Ovary (tissue), 10 donors: ENCODE results near the gene IL22RA2. TPM values are rescaled to one million over a fixed set of nuclear protein-coding genes. Genes with fewer than 3 reads are reported as not detected.

ENCODE experiments used
- DNase-seq, 5 donors: peaks; one replicate each; pipeline ENCODE4 v3.0.0-alpha.2; 2019 to 2020
- H3K27ac ChIP-seq, 2 donors: fragments of 200-600 bp; one replicate each; pipeline versions ENCODE4 v1.5.1 to v1.8.0; 2019 to 2022
- H3K27me3 ChIP-seq: fragments of 200-600 bp; one replicate; pipeline ENCODE4 v1.8.0; 2022
- H3K36me3 ChIP-seq: fragments of 200-600 bp; sonication (generic); one replicate; pipeline ENCODE4 v1.5.1; 2019
- H3K4me1 ChIP-seq: one replicate; pipeline ENCODE4 v1.8.1; 2013; ENCODE audit warnings: mild to moderate bottlenecking, moderate library complexity; ENCODE audit not compliant: insufficient read depth
- H3K4me3 ChIP-seq: fragments of 200-600 bp; sonication (generic); one replicate; pipeline ENCODE4 v1.5.1; 2017
- H3K9me3 ChIP-seq, 2 donors: fragments of 200-600 bp in 1 of 2; sonication (generic) in 1 of 2; one replicate each; pipeline versions ENCODE4 v1.5.1 to v1.8.1; 2013 to 2019; ENCODE audit warnings: mild to moderate bottlenecking in 1 of 2, moderate library complexity in 1 of 2
- CTCF ChIP-seq, 3 donors: fragments of 450-650 bp in 2 of 3; fragments of 200-600 bp in 1 of 3; IDR thresholded peaks; one replicate each; pipeline versions ENCODE4 v1.5.1 to v1.8.0; 2016 to 2022; ENCODE audit warnings: antibody characterized with exemption in 3 of 3, mild to moderate bottlenecking in 1 of 3
- EP300 ChIP-seq: sonication (generic); formaldehyde crosslinking; IDR thresholded peaks from one replicate; pipeline ENCODE4 v1.6.1; 2017; ENCODE audit warnings: antibody characterized with exemption
- POLR2A ChIP-seq: fragments of 450-650 bp; IDR thresholded peaks from one replicate; pipeline ENCODE4 v1.6.1; 2017; ENCODE audit warnings: antibody characterized with exemption, mild to moderate bottlenecking, moderate library complexity
- WGBS, 3 donors: extraction: QIAGEN DNeasy Blood & Tissue Kit in 1 of 3; methylation state at CpG; one replicate each; pipeline versions ENCODE4 v1.1.5 to v1.1.7; 2013 to 2017; 5-methylcytosine and 5-hydroxymethylcytosine counted together
- intact Hi-C, 4 donors: fragments of 100-400 bp; cut with DNase I; formaldehyde crosslinking; loops; one replicate each; pipeline versions ENCODE4 v1.11.0 to v1.15.1; 2022 to 2023
- long read RNA-seq, 3 donors: library from polyadenylated mRNA in 2 of 3; unstranded in 2 of 3; transcript quantifications; one replicate each; pipeline ENCODE4 v2.0.0 and lab custom pipeline, GENCODE V29; 2021 to 2026
- polyA plus RNA-seq, 2 donors: library from polyadenylated mRNA; stranded (reverse); fragments of 200-250 nt in 1 of 2; fragments of 350-450 nt in 1 of 2; fragmentation: Illumina TruSeq in 1 of 2; extraction: RNeasy Lipid Tissue Mini Kit (QIAGEN cat#74804) in 1 of 2; gene quantifications; one replicate each; pipeline ENCODE4 v1.2.3, GENCODE V29; 2013 to 2014
- total RNA-seq, 7 donors: library from RNA; depleted of rRNA in 2 of 7; stranded (reverse); fragments of >200 nt in 2 of 7; fragmentation: NEBNext Ultra II Directional in 3 of 7; extraction: Animal tissue kit (Norgen Biotek cat#: 25700) in 3 of 7; gene quantifications; one replicate each; pipeline versions ENCODE4 v1.1.0 to v1.2.4, GENCODE V29; 2016 to 2023
- donor health status: DM: no; HTN: no; CAD: no; lungs with moderate emphysema.
- donor health status: DM: no; HTN: no; CAD: no.
- donor health status: Bipolar disorder and iron deficiency.
- donor health status: DM: yes; HTN: yes; CAD: no.
- donor health status: DM: no; HTN: no; CAD: no.
- donor health status: DM: yes; HTN: yes; CAD: no.

IL22RA2 gene
- total RNA-seq (not detected), polyA plus RNA-seq (not detected)
- long read RNA-seq, donor 1, result 0 reads
- long read RNA-seq, donor 2, result 0 reads
- long read RNA-seq, donor 3, result 0 reads

GRCh38 chr6:137173501-137173900 is at the start of gene IL22RA2:
IL22RA2 (minus strand) TSS chr6:137173644; CDS start chr6:137161749, 11,895 bp downstream.
- no peak for DNase-seq
- H3K9me3 ChIP-seq, result no peaks in the 10 kb centered on the region
- intact Hi-C loops, result no loop called here
- TF ChIP-seq CTCF (IDR thresholded peaks at IDR 0.05) (no peak), POLR2A (no peak), EP300 (no peak)
- no peaks in the 10 kb centered on the region for H3K27me3 ChIP-seq
- no peak within 1 kb of the TSS for H3K27ac ChIP-seq
- WGBS, 3 donors, result 94 to 96% (median 95%) methylated on average over 4 of the region's 4 CpGs
- H3K4me3 ChIP-seq, result no peak within 1 kb of the TSS
- no peaks in the 10 kb centered on the region for H3K4me1 ChIP-seq
- H3K36me3 ChIP-seq, result no peaks in the 10 kb centered on the region

DNA sequence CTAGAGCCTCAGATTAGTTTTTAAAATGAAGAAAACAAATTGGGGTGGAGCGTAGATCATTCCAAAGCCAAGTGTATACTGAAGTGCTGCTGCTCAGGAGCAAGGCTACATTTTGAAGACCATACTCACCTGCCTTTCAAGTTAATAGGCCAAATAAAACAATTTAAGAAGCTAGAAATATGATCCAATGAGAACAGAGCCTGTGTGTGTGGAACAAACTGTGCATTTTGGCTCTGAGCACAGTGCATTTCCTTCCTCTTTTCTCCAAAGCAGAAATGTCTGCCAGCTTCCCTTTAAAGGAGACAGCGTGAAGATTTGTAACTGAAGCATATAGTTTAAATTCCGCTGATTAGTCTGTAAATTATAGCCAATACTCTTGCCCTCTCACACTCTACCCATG is 48.9 kb upstream of the IL22RA2 start:
- intact Hi-C loops, result no loop called here
- TF ChIP-seq CTCF (IDR thresholded peaks at IDR 0.05) (no peak), POLR2A (no peak), EP300 (no peak)
- H3K27me3 ChIP-seq, result no peaks in the 10 kb centered on the region
- no peak overlapping the region for H3K27ac ChIP-seq
- H3K9me3 ChIP-seq, result no peaks in the 10 kb centered on the region
- no peaks in the 10 kb centered on the region for H3K36me3 ChIP-seq
- 60 to 73% (median 61%) methylated on average over 3 of the region's 3 CpGs for WGBS, 3 donors
- no peak overlapping the region for H3K4me3 ChIP-seq
- no peak for DNase-seq
- peaks cover 3% of the 10 kb centered on the region for H3K4me1 ChIP-seq

GRCh38 chr6:137219664-137220252 is 46.3 kb upstream of the IL22RA2 start:
- no peaks in the 10 kb centered on the region for H3K9me3 ChIP-seq
- no peaks in the 10 kb centered on the region for H3K36me3 ChIP-seq
- H3K4me1 ChIP-seq, result peaks cover 9% of the 10 kb centered on the region
- 62 to 66% (median 64%) methylated on average over 6 of the region's 6 CpGs for WGBS, 3 donors
- peak overlapping the region; percentile 98 for H3K4me3 ChIP-seq
- peak overlapping the region in 1 of 2 donors; percentile 95 for H3K27ac ChIP-seq
- no peak for DNase-seq
- no peaks in the 10 kb centered on the region for H3K27me3 ChIP-seq
- no peak for TF ChIP-seq CTCF (IDR thresholded peaks at IDR 0.05)
- TF ChIP-seq EP300, result no peak
- no peak for TF ChIP-seq POLR2A
- intact Hi-C loops, result no loop called here

DNA sequence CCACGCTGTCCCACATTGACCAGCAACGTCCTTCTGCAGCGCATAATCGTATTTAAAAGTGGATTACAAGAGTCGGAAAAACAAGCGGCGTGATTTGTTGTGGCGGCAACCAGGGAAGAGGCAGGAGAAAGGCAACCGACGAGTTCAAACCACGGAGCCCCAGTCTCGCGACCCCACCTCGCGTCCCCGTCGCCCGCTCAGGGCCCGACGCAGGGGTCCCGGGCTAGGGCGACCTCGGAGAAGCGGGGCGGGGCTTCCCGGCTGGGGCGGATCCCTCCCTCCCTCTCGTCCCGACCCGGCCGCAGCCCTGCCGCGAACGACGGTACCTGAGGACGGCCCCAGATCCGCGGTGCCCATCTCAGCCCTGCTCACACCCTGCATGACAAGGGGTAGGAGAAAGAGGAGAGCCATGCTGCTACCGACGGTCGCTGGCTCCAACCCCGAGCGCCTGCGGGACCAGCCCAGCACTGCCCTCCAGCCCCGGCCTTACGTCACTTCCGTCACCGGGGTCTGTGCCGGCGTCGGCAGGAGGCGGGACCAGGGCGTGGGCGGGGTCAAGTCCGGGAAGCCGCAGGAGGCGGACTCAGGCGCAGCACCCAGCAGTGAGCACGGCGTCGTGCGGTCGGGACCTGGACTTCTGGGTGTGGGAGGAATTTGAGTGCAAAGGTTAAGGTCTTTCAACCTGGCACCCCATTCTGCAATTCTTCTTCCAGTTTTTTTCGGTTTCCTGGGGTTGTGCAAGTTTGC is 45.6 kb upstream of the IL22RA2 start, which contains the start of gene IFNGR1:
TSS of gene IFNGR1 (minus strand) at position 469 of the 747 bp plus-strand sequence. CDS start at position 411, 58 bp downstream.
- peak within 1 kb of the TSS; percentile 89 to 95 for H3K27ac ChIP-seq
- H3K27me3 ChIP-seq, result no peaks in the 10 kb centered on the region
- H3K4me1 ChIP-seq, result peaks cover 11% of the 10 kb centered on the region
- no peaks in the 10 kb centered on the region for H3K36me3 ChIP-seq
- H3K4me3 ChIP-seq, result peak within 1 kb of the TSS; percentile 98
- DNase-seq, result peak; percentile 98 to 99 (median 98)
- TF ChIP-seq EP300, result peak; percentile 83
- TF ChIP-seq POLR2A, result peak; percentile 99
- no peak for TF ChIP-seq CTCF (IDR thresholded peaks at IDR 0.05)
- no peaks in the 10 kb centered on the region for H3K9me3 ChIP-seq
- intact Hi-C loops, result no loop called here
- 0 to 1% (median 0%) methylated on average over 51 to 64 of the region's 64 CpGs for WGBS, 3 donors
